ENCODE results near the gene CCNB2.

- no peak for TF ChIP-seq EZH2 (IDR thresholded peaks at IDR 0.05; ENCODE audit: borderline replicate concordance, insufficient read depth, low read depth, low read length, poor library complexity, severe bottlenecking)
- TF ChIP-seq, protein P1, sequence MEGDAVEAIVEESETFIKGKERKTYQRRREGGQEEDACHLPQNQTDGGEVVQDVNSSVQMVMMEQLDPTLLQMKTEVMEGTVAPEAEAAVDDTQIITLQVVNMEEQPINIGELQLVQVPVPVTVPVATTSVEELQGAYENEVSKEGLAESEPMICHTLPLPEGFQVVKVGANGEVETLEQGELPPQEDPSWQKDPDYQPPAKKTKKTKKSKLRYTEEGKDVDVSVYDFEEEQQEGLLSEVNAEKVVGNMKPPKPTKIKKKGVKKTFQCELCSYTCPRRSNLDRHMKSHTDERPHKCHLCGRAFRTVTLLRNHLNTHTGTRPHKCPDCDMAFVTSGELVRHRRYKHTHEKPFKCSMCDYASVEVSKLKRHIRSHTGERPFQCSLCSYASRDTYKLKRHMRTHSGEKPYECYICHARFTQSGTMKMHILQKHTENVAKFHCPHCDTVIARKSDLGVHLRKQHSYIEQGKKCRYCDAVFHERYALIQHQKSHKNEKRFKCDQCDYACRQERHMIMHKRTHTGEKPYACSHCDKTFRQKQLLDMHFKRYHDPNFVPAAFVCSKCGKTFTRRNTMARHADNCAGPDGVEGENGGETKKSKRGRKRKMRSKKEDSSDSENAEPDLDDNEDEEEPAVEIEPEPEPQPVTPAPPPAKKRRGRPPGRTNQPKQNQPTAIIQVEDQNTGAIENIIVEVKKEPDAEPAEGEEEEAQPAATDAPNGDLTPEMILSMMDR (IDR thresholded peaks at IDR 0.05) = no peak
These were observed 42.7 kb downstream of the CCNB2 start for GRCh38 chr15:59147666-59148065.

Measured in B cell (primary cell).